NCI-H345 (cell line): Measurements from ENCODE around the gene BPI.
"Not testable (repeated sequence)": the region's sequence is repeated elsewhere in the genome, so short reads cannot be mapped to it uniquely, and the experiment has no call there.

Experiments used
- DNase-seq: peaks from one replicate; lab custom pipeline; 2025; lab: John Stamatoyannopoulos, UW

BPI gene

GRCh38 chr20:38278131-38278530 lies 25.8 kb upstream of the BPI start:
- no peak for DNase-seq

- DNase-seq: no peak
Measured at GRCh38 chr20:38278763-38279162, 25.2 kb upstream of the BPI start.

GRCh38 chr20:38281176-38281915 lies 22.6 kb upstream of the BPI start:
- DNase-seq: not testable (repeated sequence)

GRCh38 chr20:38283236-38283635 lies 20.7 kb upstream of the BPI start:
- DNase-seq: no peak

- DNase-seq: not testable (repeated sequence)
Measured at GRCh38 chr20:38284066-38284650, 19.8 kb upstream of the BPI start.

- no peak for DNase-seq
Measured at GRCh38 chr20:38284893-38285444, 19.0 kb upstream of the BPI start.

- no peak for DNase-seq
Measured at GRCh38 chr20:38286586-38287531, 17.1 kb upstream of the BPI start.

GRCh38 chr20:38290829-38291814 lies 12.8 kb upstream of the BPI start:
- DNase-seq: no peak

GRCh38 chr20:38291966-38292365 lies 12.0 kb upstream of the BPI start:
- no peak for DNase-seq

GRCh38 chr20:38293491-38294065 lies 10.4 kb upstream of the BPI start:
- DNase-seq: no peak

GRCh38 chr20:38294076-38294591 lies 9.8 kb upstream of the BPI start:
- no peak for DNase-seq

- DNase-seq: no peak
Measured at GRCh38 chr20:38295811-38296210, 8.1 kb upstream of the BPI start.

GRCh38 chr20:38296433-38296832 lies 7.5 kb upstream of the BPI start:
- no peak for DNase-seq

- no peak for DNase-seq
Measured at GRCh38 chr20:38297916-38298674, 5.9 kb upstream of the BPI start.

- DNase-seq: no peak
Measured at GRCh38 chr20:38298768-38299288, 5.1 kb upstream of the BPI start.

- no peak for DNase-seq
Measured at GRCh38 chr20:38299963-38300362, 4.0 kb upstream of the BPI start.

GRCh38 chr20:38300438-38300837 lies 3.5 kb upstream of the BPI start:
- no peak for DNase-seq

- no peak for DNase-seq
Measured at GRCh38 chr20:38301309-38301708, 2.6 kb upstream of the BPI start.

GRCh38 chr20:38302786-38303185 lies 1.2 kb upstream of the BPI start:
- DNase-seq: no peak
